H1 (cell line): Measurements from ENCODE around the gene FCRL6. TPM values are rescaled to one million over a fixed set of nuclear protein-coding genes. Genes with fewer than 3 reads are reported as not detected.
A peak's percentile ranks its signal among the peaks of the same experiment; 100 is the strongest.

Experiments used
- ATF2 ChIP-seq: IDR thresholded peaks from 2 replicates; pipeline ENCODE4 v1.6.1; 2012; ENCODE audit warnings: low read length, inconsistent platforms
- BCL11A ChIP-seq, 2 experiments: IDR thresholded peaks; one replicate each; pipeline ENCODE4 v1.6.1; 2011; ENCODE audit warnings: low read depth in 2 of 2, low read length in 2 of 2, mild to moderate bottlenecking in 2 of 2
- CHD2 ChIP-seq: IDR thresholded peaks from 2 replicates; pipeline ENCODE4 v1.6.1; 2012; ENCODE audit warnings: low read length, improper control_type of control experiment
- GABPA ChIP-seq: IDR thresholded peaks from 2 replicates; pipeline ENCODE4 v1.6.1; 2011; ENCODE audit warnings: mild to moderate bottlenecking, low read length, moderate library complexity, borderline replicate concordance; ENCODE audit not compliant: insufficient read depth
- RNF2 ChIP-seq: fragments of 200-900, 300-1000 bp; sonication (generic); IDR thresholded peaks from 2 replicates; pipeline ENCODE4 v1.7.1; 2016; ENCODE audit warnings: borderline replicate concordance, low read depth, mild to moderate bottlenecking, antibody characterized with exemption, low read length; ENCODE audit not compliant: poor library complexity, severe bottlenecking; ENCODE audit errors: missing control alignments
- SRF ChIP-seq: IDR thresholded peaks from 2 replicates; pipeline ENCODE4 v1.6.1; 2011; ENCODE audit warnings: mild to moderate bottlenecking, low read depth, low read length, moderate library complexity
- TAF7 ChIP-seq: optimal IDR thresholded peaks from 2 replicates; pipeline ENCODE3; 2011; ENCODE audit warnings: low read depth, mild to moderate bottlenecking, inconsistent platforms, low read length, moderate library complexity, borderline replicate concordance
- polyA plus RNA-seq, 7 experiments: library from polyadenylated mRNA; depleted of rRNA in 3 of 7; stranded (reverse) in 5 of 7; unstranded in 2 of 7; fragments of >200 nt in 5 of 7; fragments of 200-250 nt in 2 of 7; gene quantifications; 1 replicate in 5 of 7; 2 replicates in 1 of 7; 4 replicates in 1 of 7; pipeline versions ENCODE4 v1.2.1 to v1.2.3, GENCODE V29; 2011 to 2013; ENCODE audit warnings: missing spikeins in 2 of 7, mixed read lengths in 2 of 7
- total RNA-seq: library from RNA; stranded (reverse); fragmentation: NEBNext Ultra II Directional; extraction: Animal tissue kit (Norgen Biotek cat#: 25700); gene quantifications from 2 replicates; pipeline ENCODE4 v1.2.1, GENCODE V29; 2021

FCRL6 gene
- total and polyA plus RNA-seq, 2 of the 8 experiments (the other 6 are each of a cell fraction or from before 2014, with no cell fraction given), result not detected

- no peak for TF ChIP-seq GABPA
- TF ChIP-seq BCL11A (IDR thresholded peaks at IDR 0.05; ENCODE audit: low read depth in 2 of 2, low read length in 2 of 2), result no peak
- TF ChIP-seq CHD2, result 0 out of 2 replicates have a peak, but pooled peaks have one; percentile 44
- TF ChIP-seq TAF7, result peak; percentile 59
- peak; percentile 45 for TF ChIP-seq RNF2
- TF ChIP-seq ATF2, result 0 out of 2 replicates have a peak, but pooled peaks have one; percentile 26
- TF ChIP-seq SRF, result no peak
These were observed 21.3 kb upstream of the FCRL6 start, which contains the start of gene DUSP23 (continued) for GRCh38 chr1:159780583-159781582.
